SK-N-DZ (cell line): ENCODE results near the gene SYNE3.
A peak's percentile ranks its signal among the peaks of the same experiment; 100 is the strongest.

Experiments
- DNase-seq: peaks from one replicate; pipeline ENCODE4 v3.0.0-alpha.2; 2015; ENCODE audit warnings: low spot score

The SYNE3 gene

GRCh38 chr14:95541932-95542930 is 25.8 kb upstream of the SYNE3 start:
- no peak for DNase-seq

- DNase-seq: no peak
Observed at GRCh38 chr14:95541346-95541745, 24.9 kb upstream of the SYNE3 start.

GRCh38 chr14:95540236-95540855 is 23.9 kb upstream of the SYNE3 start:
- no peak for DNase-seq

GRCh38 chr14:95538801-95539509 is 22.5 kb upstream of the SYNE3 start:
- DNase-seq: no peak

GRCh38 chr14:95537298-95538089 is 21.0 kb upstream of the SYNE3 start:
- DNase-seq: no peak

GRCh38 chr14:95536671-95537070 is 20.2 kb upstream of the SYNE3 start:
- DNase-seq: no peak

- DNase-seq: no peak
Observed at GRCh38 chr14:95536036-95536593, 19.7 kb upstream of the SYNE3 start.

- DNase-seq: no peak
Observed at GRCh38 chr14:95535226-95536021, 19.0 kb upstream of the SYNE3 start.

GRCh38 chr14:95534299-95535225 is 18.1 kb upstream of the SYNE3 start, which contains the start of gene GLRX5:
Gene GLRX5 (plus strand): TSS chr14:95535050. CDS start chr14:95535090, 40 bp downstream.
- peak; percentile 99 for DNase-seq

- no peak for DNase-seq
Observed at GRCh38 chr14:95533822-95534221, 17.4 kb upstream of the SYNE3 start.

GRCh38 chr14:95533391-95533821 is 17.0 kb upstream of the SYNE3 start:
- peak; percentile 15 for DNase-seq

GRCh38 chr14:95531969-95532368 is 15.5 kb upstream of the SYNE3 start:
- DNase-seq: no peak

GRCh38 chr14:95531473-95531872 is 15.0 kb upstream of the SYNE3 start:
- no peak for DNase-seq

GRCh38 chr14:95530473-95531276 is 14.2 kb upstream of the SYNE3 start:
- no peak for DNase-seq

- no peak for DNase-seq
Observed at GRCh38 chr14:95529216-95529615, 12.8 kb upstream of the SYNE3 start.

- peak; percentile 16 for DNase-seq
Observed at GRCh38 chr14:95527387-95528002, 11.0 kb upstream of the SYNE3 start.
